HEK293 (cell line): ENCODE results near the gene HARS1.

Source experiments
- HOXA7 ChIP-seq: sonication (generic); formaldehyde crosslinking; IDR thresholded peaks from 2 replicates; pipeline ENCODE4 v1.8.1; 2022; ENCODE audit warnings: missing genetic modification reagents, borderline replicate concordance
- IKZF3 ChIP-seq: fragments of 450-650 bp; IDR thresholded peaks from 2 replicates; pipeline ENCODE4 v1.5.0; 2018; ENCODE audit warnings: missing biosample characterization, mild to moderate bottlenecking, missing genetic modification characterization, moderate library complexity
- KLF1 ChIP-seq: fragments of 450-650 bp; formaldehyde crosslinking; IDR thresholded peaks from 2 replicates; pipeline ENCODE4 v1.5.1; 2016; ENCODE audit warnings: missing biosample characterization, missing genetic modification characterization
- KLF10 ChIP-seq: fragments of 450-650 bp; IDR thresholded peaks from 2 replicates; pipeline ENCODE4 v1.5.1; 2018; ENCODE audit warnings: missing biosample characterization, mild to moderate bottlenecking, missing genetic modification characterization
- MZF1 ChIP-seq: fragments of 450-650 bp; formaldehyde crosslinking; IDR thresholded peaks from 2 replicates; pipeline ENCODE4 v1.5.1; 2017; ENCODE audit warnings: missing biosample characterization, missing genetic modification characterization, borderline replicate concordance
- OVOL3 ChIP-seq: fragments of 450-650 bp; formaldehyde crosslinking; IDR thresholded peaks from 2 replicates; pipeline ENCODE4 v1.5.1; 2016; ENCODE audit warnings: missing biosample characterization, missing genetic modification characterization
- SCRT1 ChIP-seq: fragments of 450-650 bp; formaldehyde crosslinking; IDR thresholded peaks from 2 replicates; pipeline ENCODE4 v1.5.1; 2016; ENCODE audit warnings: missing biosample characterization, missing genetic modification characterization, borderline replicate concordance
- TCF7L2 ChIP-seq: IDR thresholded peaks from 2 replicates; pipeline ENCODE4 v1.6.1; 2011; ENCODE audit warnings: low read depth, mild to moderate bottlenecking, inconsistent platforms, low read length, moderate library complexity, borderline replicate concordance
- ZBTB17 ChIP-seq: fragments of 450-650 bp; formaldehyde crosslinking; IDR thresholded peaks from 2 replicates; pipeline ENCODE4 v1.5.1; 2016; ENCODE audit warnings: missing biosample characterization, missing genetic modification characterization
- ZBTB20 ChIP-seq: fragments of 450-650 bp; formaldehyde crosslinking; IDR thresholded peaks from 2 replicates; pipeline ENCODE4 v1.5.1; 2016; ENCODE audit warnings: missing biosample characterization, missing genetic modification characterization
- ZBTB8A ChIP-seq: fragments of 450-650 bp; formaldehyde crosslinking; IDR thresholded peaks from 2 replicates; pipeline ENCODE4 v1.5.1; 2016; ENCODE audit warnings: missing biosample characterization, missing genetic modification characterization
- ZFP41 ChIP-seq: fragments of 450-650 bp; formaldehyde crosslinking; IDR thresholded peaks from 2 replicates; pipeline ENCODE4 v1.5.1; 2016; ENCODE audit warnings: missing biosample characterization, missing genetic modification characterization, borderline replicate concordance
- ZNF112 ChIP-seq: fragments of 450-650 bp; formaldehyde crosslinking; IDR thresholded peaks from 2 replicates; pipeline ENCODE4 v1.5.0; 2017; ENCODE audit warnings: missing biosample characterization, missing genetic modification characterization
- ZNF121 ChIP-seq: fragments of 450-650 bp; formaldehyde crosslinking; IDR thresholded peaks from 2 replicates; pipeline ENCODE4 v1.5.1; 2016; ENCODE audit warnings: missing biosample characterization, missing genetic modification characterization
- ZNF169 ChIP-seq: fragments of 450-650 bp; formaldehyde crosslinking; IDR thresholded peaks from 2 replicates; pipeline ENCODE4 v1.5.1; 2016; ENCODE audit warnings: missing biosample characterization, missing genetic modification characterization
- ZNF223 ChIP-seq: fragments of 450-650 bp; formaldehyde crosslinking; IDR thresholded peaks from 2 replicates; pipeline ENCODE4 v1.5.1; 2016; ENCODE audit warnings: missing biosample characterization, missing genetic modification characterization
- ZNF239 ChIP-seq: fragments of 450-650 bp; formaldehyde crosslinking; IDR thresholded peaks from 2 replicates; pipeline ENCODE4 v1.5.1; 2016; ENCODE audit warnings: missing biosample characterization, missing genetic modification characterization
- ZNF266 ChIP-seq: fragments of 450-650 bp; formaldehyde crosslinking; IDR thresholded peaks from 2 replicates; pipeline ENCODE4 v1.5.1; 2016; ENCODE audit warnings: missing biosample characterization, missing genetic modification characterization, low read depth
- ZNF292 ChIP-seq: fragments of 450-650 bp; formaldehyde crosslinking; IDR thresholded peaks from 2 replicates; pipeline ENCODE4 v1.5.1; 2016; ENCODE audit warnings: low read depth, missing biosample characterization, missing genetic modification characterization, borderline replicate concordance
- ZNF311 ChIP-seq: fragments of 450-650 bp; formaldehyde crosslinking; IDR thresholded peaks from 2 replicates; pipeline ENCODE4 v1.5.1; 2017; ENCODE audit warnings: missing biosample characterization, missing genetic modification characterization, borderline replicate concordance
- ZNF404 ChIP-seq: fragments of 450-650 bp; formaldehyde crosslinking; IDR thresholded peaks from 2 replicates; pipeline ENCODE4 v1.5.1; 2017; ENCODE audit warnings: missing biosample characterization, missing genetic modification characterization
- ZNF426 ChIP-seq: fragments of 450-650 bp; formaldehyde crosslinking; IDR thresholded peaks from 2 replicates; pipeline ENCODE4 v1.5.1; 2017; ENCODE audit warnings: missing biosample characterization, missing genetic modification characterization, mild to moderate bottlenecking, inconsistent platforms, moderate library complexity
- ZNF670 ChIP-seq: fragments of 450-650 bp; formaldehyde crosslinking; IDR thresholded peaks from 2 replicates; pipeline ENCODE4 v1.5.1; 2016; ENCODE audit warnings: missing biosample characterization, missing genetic modification characterization, low read depth
- ZNF677 ChIP-seq: fragments of 450-650 bp; IDR thresholded peaks from 2 replicates; pipeline ENCODE4 v1.5.0; 2018; ENCODE audit warnings: missing biosample characterization, mild to moderate bottlenecking, missing genetic modification characterization, moderate library complexity
- ZNF830 ChIP-seq: fragments of 450-650 bp; IDR thresholded peaks from 2 replicates; pipeline ENCODE4 v1.5.0; 2018; ENCODE audit warnings: missing biosample characterization, missing genetic modification characterization, low read depth, mild to moderate bottlenecking, moderate library complexity
- TF ChIP-seq, protein P1 (sequence below): fragments of 450-650 bp; formaldehyde crosslinking; IDR thresholded peaks from 2 replicates; pipeline ENCODE4 v1.5.1; 2016; ENCODE audit warnings: missing biosample characterization, missing genetic modification characterization
- TF ChIP-seq, protein P2 (sequence below): fragments of 450-650 bp; formaldehyde crosslinking; IDR thresholded peaks from 2 replicates; pipeline ENCODE4 v1.5.1; 2017; ENCODE audit warnings: missing biosample characterization, missing genetic modification characterization
- TF ChIP-seq, protein P3 (sequence below): fragments of 450-650 bp; formaldehyde crosslinking; IDR thresholded peaks from 2 replicates; pipeline ENCODE4 v1.5.1; 2016; ENCODE audit warnings: missing biosample characterization, missing genetic modification characterization
- TF ChIP-seq, protein P4 (sequence below): fragments of 450-650 bp; formaldehyde crosslinking; IDR thresholded peaks from 2 replicates; pipeline ENCODE4 v1.5.1; 2017; ENCODE audit warnings: missing biosample characterization, missing genetic modification characterization
- TF ChIP-seq, protein P5 (sequence below): fragments of 450-650 bp; formaldehyde crosslinking; IDR thresholded peaks from 2 replicates; pipeline ENCODE4 v1.5.1; 2016; ENCODE audit warnings: missing biosample characterization, missing genetic modification characterization

The HARS1 gene

DNA sequence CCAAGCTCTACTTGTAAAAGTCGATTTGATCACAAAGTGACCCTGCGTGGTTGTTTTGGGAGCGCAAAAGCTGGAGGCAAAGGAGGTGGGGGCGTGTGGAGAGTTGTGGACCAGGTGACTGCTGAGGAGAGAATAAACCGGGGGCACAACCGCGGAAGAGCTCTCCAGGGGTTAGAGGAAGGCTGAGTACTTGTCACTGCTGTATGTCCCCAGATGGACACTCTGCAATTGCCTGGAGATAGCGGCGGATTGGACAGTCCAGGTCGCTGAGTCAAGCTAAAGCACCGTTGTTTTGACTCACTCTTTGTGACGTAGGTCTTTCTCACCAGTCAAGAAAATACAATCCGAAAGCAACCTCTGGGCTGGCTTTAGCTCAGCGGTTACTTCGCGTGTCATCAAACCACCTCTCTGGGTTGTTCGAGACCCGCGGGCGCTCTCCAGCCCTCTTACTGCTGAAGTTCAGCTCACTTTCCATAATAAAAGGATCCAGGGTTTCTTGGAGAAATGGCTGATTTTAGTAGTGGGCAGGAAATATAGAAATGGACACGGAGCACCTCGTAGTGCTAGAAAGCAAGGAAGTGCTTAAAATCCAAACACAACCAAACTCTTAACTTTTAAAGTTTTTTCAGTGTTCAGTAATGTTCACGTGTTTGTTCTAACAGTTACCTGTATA lies 34.8 kb upstream of the HARS1 start (continued):
- no peak for TF ChIP-seq ZBTB20 (tag by site-specific recombination)
- TF ChIP-seq TCF7L2, result no peak
- TF ChIP-seq, protein P1, sequence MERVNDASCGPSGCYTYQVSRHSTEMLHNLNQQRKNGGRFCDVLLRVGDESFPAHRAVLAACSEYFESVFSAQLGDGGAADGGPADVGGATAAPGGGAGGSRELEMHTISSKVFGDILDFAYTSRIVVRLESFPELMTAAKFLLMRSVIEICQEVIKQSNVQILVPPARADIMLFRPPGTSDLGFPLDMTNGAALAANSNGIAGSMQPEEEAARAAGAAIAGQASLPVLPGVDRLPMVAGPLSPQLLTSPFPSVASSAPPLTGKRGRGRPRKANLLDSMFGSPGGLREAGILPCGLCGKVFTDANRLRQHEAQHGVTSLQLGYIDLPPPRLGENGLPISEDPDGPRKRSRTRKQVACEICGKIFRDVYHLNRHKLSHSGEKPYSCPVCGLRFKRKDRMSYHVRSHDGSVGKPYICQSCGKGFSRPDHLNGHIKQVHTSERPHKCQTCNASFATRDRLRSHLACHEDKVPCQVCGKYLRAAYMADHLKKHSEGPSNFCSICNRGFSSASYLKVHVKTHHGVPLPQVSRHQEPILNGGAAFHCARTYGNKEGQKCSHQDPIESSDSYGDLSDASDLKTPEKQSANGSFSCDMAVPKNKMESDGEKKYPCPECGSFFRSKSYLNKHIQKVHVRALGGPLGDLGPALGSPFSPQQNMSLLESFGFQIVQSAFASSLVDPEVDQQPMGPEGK, result peak; percentile 48; the same call in 1 of the 2 replicates
- no peak for TF ChIP-seq ZNF404 (tag by site-specific recombination)
- TF ChIP-seq KLF1 (tag by site-specific recombination), result 0 out of 2 replicates have a peak, but pooled peaks have one; percentile 35
- peak; percentile 96 for TF ChIP-seq IKZF3 (tag by site-specific recombination)
- no peak for TF ChIP-seq ZFP41
- peak; percentile 85 for TF ChIP-seq ZBTB17
- TF ChIP-seq ZNF121 (tag by site-specific recombination), result no peak
- TF ChIP-seq, protein P2, sequence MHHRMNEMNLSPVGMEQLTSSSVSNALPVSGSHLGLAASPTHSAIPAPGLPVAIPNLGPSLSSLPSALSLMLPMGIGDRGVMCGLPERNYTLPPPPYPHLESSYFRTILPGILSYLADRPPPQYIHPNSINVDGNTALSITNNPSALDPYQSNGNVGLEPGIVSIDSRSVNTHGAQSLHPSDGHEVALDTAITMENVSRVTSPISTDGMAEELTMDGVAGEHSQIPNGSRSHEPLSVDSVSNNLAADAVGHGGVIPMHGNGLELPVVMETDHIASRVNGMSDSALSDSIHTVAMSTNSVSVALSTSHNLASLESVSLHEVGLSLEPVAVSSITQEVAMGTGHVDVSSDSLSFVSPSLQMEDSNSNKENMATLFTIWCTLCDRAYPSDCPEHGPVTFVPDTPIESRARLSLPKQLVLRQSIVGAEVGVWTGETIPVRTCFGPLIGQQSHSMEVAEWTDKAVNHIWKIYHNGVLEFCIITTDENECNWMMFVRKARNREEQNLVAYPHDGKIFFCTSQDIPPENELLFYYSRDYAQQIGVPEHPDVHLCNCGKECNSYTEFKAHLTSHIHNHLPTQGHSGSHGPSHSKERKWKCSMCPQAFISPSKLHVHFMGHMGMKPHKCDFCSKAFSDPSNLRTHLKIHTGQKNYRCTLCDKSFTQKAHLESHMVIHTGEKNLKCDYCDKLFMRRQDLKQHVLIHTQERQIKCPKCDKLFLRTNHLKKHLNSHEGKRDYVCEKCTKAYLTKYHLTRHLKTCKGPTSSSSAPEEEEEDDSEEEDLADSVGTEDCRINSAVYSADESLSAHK (tag by site-specific recombination), result 0 out of 2 replicates have a peak, but pooled peaks have one; percentile 18
- no peak for TF ChIP-seq ZNF112
- no peak; the same call in 1 of the 2 replicates for TF ChIP-seq ZNF239 (tag by site-specific recombination)
- peak; percentile 52; the same call in 1 of the 2 replicates for TF ChIP-seq MZF1 (tag by site-specific recombination)
- TF ChIP-seq ZBTB8A (tag by site-specific recombination), result peak; percentile 79
- TF ChIP-seq ZNF311, result no peak
- no peak for TF ChIP-seq ZNF677
- TF ChIP-seq ZNF292 (tag by site-specific recombination), result no peak
- peak; percentile 79 for TF ChIP-seq KLF10 (tag by site-specific recombination)
- no peak for TF ChIP-seq ZNF169 (tag by site-specific recombination)
- TF ChIP-seq, protein P3, sequence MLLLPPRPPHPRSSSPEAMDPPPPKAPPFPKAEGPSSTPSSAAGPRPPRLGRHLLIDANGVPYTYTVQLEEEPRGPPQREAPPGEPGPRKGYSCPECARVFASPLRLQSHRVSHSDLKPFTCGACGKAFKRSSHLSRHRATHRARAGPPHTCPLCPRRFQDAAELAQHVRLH (tag by site-specific recombination), result peak; percentile 58; the same call in 1 of the 2 replicates
- no peak for TF ChIP-seq ZNF830 (tag by site-specific recombination)
- TF ChIP-seq OVOL3 (tag by site-specific recombination), result peak; percentile 17; the same call in 1 of the 2 replicates
- TF ChIP-seq, protein P4, sequence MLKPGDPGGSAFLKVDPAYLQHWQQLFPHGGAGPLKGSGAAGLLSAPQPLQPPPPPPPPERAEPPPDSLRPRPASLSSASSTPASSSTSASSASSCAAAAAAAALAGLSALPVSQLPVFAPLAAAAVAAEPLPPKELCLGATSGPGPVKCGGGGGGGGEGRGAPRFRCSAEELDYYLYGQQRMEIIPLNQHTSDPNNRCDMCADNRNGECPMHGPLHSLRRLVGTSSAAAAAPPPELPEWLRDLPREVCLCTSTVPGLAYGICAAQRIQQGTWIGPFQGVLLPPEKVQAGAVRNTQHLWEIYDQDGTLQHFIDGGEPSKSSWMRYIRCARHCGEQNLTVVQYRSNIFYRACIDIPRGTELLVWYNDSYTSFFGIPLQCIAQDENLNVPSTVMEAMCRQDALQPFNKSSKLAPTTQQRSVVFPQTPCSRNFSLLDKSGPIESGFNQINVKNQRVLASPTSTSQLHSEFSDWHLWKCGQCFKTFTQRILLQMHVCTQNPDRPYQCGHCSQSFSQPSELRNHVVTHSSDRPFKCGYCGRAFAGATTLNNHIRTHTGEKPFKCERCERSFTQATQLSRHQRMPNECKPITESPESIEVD (tag by site-specific recombination), result no peak
- no peak for TF ChIP-seq HOXA7 (CRISPR knock-in tag)
- no peak for TF ChIP-seq SCRT1 (tag by site-specific recombination)
- TF ChIP-seq ZNF223, result no peak
- no peak for TF ChIP-seq ZNF266 (tag by site-specific recombination)
- TF ChIP-seq, protein P5, sequence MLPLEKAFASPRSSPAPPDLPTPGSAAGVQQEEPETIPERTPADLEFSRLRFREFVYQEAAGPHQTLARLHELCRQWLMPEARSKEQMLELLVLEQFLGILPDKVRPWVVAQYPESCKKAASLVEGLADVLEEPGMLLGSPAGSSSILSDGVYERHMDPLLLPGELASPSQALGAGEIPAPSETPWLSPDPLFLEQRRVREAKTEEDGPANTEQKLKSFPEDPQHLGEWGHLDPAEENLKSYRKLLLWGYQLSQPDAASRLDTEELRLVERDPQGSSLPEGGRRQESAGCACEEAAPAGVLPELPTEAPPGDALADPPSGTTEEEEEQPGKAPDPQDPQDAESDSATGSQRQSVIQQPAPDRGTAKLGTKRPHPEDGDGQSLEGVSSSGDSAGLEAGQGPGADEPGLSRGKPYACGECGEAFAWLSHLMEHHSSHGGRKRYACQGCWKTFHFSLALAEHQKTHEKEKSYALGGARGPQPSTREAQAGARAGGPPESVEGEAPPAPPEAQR (tag by site-specific recombination), result 0 out of 2 replicates have a peak, but pooled peaks have one; percentile 77
- TF ChIP-seq ZNF670 (tag by site-specific recombination), result no peak
- no peak for TF ChIP-seq ZNF426 (tag by site-specific recombination)
